ENCODE results near the gene ABCC9.
"Not testable (repeated sequence)": the region's sequence is repeated elsewhere in the genome, so short reads cannot be mapped to it uniquely, and the experiment has no call there.

The ABCC9 gene

GRCh38 chr12:21818627-21819026 is 122.6 kb downstream of the ABCC9 start:
- DNase-seq (ENCODE audit: low read depth in 3 of 3, low spot score in 1 of 3) = no peak

DNA sequence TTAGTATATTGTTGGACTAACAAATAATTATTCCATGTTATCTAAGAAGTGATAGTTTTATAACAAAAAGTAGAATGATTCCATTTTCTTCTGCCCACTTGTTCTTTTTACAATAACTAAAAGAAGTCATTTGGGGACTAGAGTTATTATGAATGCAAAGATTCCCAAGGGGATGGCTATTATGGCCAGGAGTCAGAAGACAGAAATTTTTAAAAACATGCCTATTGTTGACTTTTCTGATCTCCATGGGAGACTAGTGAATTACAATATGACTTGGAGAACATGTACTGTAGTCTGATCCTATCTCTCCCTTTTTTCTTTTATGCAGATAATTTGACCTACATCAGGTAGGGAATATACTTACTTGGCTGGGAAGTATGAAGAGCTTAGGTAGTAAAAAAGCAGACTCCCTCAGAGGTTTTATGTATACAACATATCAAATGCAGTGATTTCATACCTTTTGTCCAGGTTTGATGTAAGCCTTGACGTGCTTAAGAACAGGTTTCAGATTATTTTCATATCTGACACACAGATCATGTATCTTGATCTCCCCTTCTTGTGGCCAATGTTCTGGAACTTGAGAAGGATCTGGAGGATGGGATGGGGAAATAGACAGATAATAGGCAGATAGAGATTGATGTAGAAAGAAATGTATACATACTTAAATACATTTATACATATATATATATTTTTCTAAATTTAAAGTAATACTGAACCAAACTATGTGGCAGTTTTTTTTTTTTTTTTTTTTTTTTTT is 125.7 kb downstream of the ABCC9 start:
- no peak for DNase-seq (ENCODE audit: low read depth in 3 of 3, low spot score in 1 of 3)

- DNase-seq (ENCODE audit: low read depth in 3 of 3, low spot score in 1 of 3) = no peak
Observed at GRCh38 chr12:21814814-21815213, 126.4 kb downstream of the ABCC9 start.

- no peak for DNase-seq (ENCODE audit: low read depth in 3 of 3, low spot score in 1 of 3)
Observed at GRCh38 chr12:21814327-21814726, 126.9 kb downstream of the ABCC9 start.

- no peak for DNase-seq (ENCODE audit: low read depth in 3 of 3, low spot score in 1 of 3)
Observed at GRCh38 chr12:21813751-21814150, 127.5 kb downstream of the ABCC9 start.

GRCh38 chr12:21813125-21813524 is 128.1 kb downstream of the ABCC9 start:
- DNase-seq (ENCODE audit: low read depth in 3 of 3, low spot score in 1 of 3) = no peak

DNA sequence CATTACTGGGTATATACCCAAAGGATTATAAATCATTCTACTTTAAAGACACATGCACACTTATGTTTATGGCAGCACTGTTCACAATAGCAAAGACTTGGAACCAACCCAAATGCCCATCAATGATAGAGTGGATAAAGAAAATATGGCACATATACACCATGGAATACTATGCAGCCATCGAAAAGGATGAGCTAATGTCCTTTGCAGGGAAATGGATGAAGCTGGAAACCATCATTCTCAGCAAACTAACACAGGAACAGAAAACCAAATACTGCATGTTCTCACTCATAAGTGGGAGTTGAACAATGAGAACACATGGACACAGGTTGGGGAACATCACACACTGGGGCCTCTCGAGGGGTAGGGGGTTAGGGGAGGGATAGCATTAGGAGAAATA is 128.9 kb downstream of the ABCC9 start:
- DNase-seq (ENCODE audit: low read depth in 3 of 3, low spot score in 1 of 3) = not testable (repeated sequence)

GRCh38 chr12:21809100-21809499 is 132.1 kb downstream of the ABCC9 start:
- DNase-seq (ENCODE audit: low read depth in 3 of 3, low spot score in 1 of 3) = no peak

DNA sequence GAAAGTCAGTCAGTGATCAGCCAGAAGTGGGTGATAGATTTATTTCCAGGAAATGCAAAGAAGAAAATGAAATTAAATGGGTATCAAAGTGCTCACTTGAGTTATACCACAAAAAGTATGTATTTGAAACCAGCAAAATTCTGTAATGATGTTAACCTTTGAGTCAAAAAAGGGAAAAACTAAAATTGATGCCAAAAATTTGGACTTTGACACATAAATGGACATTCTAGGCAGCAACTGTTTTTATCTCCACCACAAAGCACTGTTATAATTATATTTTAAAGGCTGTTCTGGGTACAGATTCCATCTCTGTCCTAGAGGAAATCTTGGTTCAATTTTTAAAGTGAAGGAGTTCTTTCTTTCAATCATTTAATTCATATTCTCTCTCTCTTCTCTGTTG is 135.0 kb downstream of the ABCC9 start:
- no peak for DNase-seq (ENCODE audit: low read depth in 3 of 3, low spot score in 1 of 3)

DNA sequence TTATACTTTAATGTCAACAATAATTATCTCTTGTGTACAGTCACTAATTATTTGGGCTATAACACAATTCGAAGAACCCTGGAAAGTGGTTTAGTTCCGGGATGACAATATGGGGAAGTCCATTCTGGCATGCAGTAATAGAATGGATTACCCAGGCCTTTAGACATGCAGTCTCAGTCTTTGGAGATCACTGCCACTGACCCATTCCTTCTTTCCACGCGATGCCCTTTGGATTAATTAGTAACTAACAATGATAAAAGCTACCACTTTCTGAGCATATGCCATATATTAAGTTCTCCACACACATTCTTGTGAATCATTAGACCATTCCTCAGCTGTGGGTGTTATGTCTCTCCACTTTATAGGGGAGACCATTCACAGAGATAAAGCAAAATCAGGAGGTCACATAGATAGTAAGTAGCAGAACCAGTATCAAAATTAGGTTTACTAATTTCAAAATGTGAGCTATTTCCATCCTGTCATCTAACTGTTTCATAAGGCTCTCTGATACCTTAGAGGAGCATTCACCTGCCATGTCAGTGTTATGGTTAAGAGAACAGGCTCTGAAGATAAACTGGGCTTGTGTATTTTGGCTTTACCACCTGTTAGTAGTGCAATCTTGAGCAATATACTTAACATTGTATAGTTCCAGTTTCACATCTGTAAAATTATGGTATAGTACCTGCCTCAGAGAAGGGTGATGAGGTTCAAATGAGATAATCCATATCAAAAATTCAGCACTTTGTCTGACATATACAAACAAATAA is 139.5 kb downstream of the ABCC9 start:
- no peak for DNase-seq (ENCODE audit: low read depth in 3 of 3, low spot score in 1 of 3)

- no peak for DNase-seq (ENCODE audit: low read depth in 3 of 3, low spot score in 1 of 3)
Observed at GRCh38 chr12:21800011-21800410, 141.2 kb downstream of the ABCC9 start.

DNA sequence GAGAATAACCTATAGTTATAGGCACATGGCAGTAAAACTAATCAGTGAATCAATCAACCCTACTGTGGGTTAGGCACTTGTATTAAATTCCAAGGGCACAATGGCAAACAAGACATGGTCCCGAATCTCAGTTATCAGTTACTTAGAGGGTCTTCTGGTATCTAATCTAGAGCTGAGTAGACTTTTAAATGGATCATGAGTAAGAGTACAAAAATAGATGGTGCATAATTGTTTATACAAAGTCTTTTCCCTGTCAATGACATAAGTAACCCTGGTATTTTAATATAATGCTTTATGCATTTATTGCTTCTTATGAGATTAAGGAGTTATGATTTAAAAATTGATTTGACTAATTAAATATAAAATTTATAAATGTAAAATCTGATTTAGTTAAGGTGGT is 143.7 kb downstream of the ABCC9 start:
- DNase-seq (ENCODE audit: low read depth in 3 of 3, low spot score in 1 of 3) = no peak

DNA sequence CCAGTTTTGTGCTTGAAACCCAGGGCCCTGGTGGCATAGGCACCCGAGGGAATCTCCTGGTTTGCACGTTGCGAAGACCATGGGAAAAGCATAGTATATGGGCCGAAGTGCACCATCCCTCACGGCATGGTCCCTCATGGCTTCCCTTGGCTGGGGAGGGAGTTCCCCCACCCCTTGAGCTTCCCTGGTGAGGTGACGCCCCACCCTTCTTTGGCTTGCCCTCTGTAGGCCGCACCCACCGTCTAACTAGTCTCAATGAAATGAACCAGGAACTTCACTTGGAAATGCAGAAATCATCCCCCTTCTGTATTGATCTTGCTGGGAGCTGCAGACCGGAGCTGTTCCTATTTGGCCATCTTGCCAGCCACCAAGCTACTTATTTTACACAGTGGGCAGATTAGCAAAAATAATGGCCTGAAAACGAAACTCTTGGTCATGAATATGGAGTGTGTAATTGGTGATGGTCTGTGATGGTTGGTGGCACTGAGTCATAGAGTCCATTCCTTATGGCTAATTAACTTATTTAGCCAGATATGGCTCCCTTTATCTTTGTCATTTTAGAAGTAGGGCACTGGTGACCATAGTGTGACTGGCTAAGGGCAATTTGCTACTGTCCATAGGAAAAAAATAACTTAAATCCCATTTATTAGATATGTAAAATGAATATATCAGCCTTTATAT is 145.4 kb downstream of the ABCC9 start:
- no peak for DNase-seq (ENCODE audit: low read depth in 3 of 3, low spot score in 1 of 3)

- not testable (repeated sequence) for DNase-seq (ENCODE audit: low read depth in 3 of 3, low spot score in 1 of 3)
Observed at GRCh38 chr12:21794807-21795595, 146.2 kb downstream of the ABCC9 start.

DNA sequence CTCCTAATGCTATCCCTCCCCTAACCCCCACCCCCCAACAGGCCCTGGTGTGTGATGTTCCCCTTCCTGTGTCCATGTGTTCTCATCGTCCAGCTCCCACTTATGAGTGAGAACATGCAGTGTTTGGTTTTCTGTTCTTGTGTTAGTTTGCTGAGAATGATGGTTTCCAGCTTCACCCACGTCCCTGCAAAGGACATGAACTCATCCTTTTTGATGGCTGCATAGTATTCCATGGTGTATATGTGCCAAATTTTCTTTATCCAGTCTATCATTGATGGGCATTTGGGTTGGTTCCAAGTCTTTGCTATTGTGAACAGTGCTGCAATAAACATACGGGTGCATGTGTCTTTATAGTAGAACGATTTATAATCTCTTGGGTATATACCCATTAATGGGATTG is 151.5 kb downstream of the ABCC9 start:
- not testable (repeated sequence) for DNase-seq (ENCODE audit: low read depth in 3 of 3, low spot score in 1 of 3)

DNA sequence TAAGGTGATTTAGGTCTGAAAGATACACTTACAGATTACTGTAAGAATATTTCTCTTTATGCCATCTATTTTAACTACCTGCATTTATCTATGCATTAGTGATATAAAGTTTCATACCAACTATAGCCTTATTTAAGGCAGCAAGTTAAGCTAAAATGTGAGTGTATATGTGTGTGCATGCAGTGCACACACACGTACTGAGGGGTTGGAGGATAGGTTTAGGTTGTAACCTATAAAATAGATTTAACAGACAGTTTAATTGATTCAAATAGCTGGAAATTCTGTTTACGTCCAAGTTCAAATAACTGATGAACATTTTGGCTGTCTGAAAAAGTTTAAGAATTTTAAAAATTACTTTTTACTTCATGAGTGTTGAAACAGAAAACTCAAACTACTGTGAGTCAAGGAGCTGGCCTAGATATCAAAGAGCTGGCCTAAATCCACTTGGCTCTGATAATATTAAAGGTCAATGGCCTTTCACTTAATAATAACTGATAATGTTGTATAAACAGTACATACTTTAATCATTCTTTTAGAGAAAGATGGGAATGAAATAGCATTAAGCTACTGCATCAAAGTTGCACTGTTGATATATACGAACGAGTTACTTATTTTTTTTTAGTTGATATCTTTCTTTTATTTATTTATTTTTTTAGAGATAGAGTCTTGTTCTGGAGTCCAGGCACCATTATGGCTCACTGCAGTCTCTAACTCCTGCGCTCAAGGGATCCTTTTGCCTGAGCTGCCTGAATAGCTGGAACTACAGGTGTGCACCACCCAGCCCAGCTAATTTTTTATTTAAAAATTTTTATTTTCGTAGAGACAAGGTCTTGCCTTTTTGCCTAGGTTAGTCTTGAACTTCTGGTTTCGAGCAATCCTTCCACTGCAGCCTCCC is 152.9 kb downstream of the ABCC9 start:
- DNase-seq (ENCODE audit: low read depth in 3 of 3, low spot score in 1 of 3) = no peak

DNA sequence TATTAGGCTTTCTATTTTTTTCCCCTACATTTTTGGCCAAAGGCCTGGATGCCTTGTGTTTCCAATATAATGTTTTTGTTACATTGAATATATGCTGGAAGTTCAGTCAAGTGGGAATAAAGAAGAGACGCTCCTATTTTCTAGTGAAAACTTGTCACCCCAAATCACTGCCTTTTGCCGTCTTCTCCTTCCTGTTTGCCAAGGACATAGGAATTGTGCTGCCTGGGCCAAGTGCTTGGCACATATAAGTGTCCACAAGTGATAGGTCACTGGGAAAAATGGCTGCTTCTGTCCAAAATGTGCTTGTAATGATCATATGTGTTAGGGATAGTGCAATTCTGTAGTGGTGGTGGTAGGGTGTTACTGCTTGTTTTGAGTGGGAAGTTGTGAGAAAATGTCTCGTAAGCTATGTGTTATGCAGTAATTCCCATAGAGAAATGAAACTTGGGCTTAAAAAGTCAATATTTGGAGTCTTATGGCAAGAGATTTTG is 155.1 kb downstream of the ABCC9 start:
- no peak for DNase-seq (ENCODE audit: low read depth in 3 of 3, low spot score in 1 of 3)

- DNase-seq (ENCODE audit: low read depth in 3 of 3, low spot score in 1 of 3) = not testable (repeated sequence)
Observed at GRCh38 chr12:21782723-21783122, 158.5 kb downstream of the ABCC9 start.

GRCh38 chr12:21780786-21781185 is 160.4 kb downstream of the ABCC9 start:
- DNase-seq (ENCODE audit: low read depth in 3 of 3, low spot score in 1 of 3) = no peak

GRCh38 chr12:21776175-21776574 is 165.1 kb downstream of the ABCC9 start:
- DNase-seq (ENCODE audit: low read depth in 3 of 3, low spot score in 1 of 3) = no peak

All from stimulated activated CD4-positive, alpha-beta T cell treated with anti-CD3 and anti-CD28 coated beads, TNF-alpha, amount 100 ng/mL, for 1 hour (primary cell).